AG04450 (cell line): ENCODE results near the gene ARL14EPL. TPM values are rescaled to one million over a fixed set of nuclear protein-coding genes. Genes with fewer than 3 reads are reported as not detected.

Experiments
- CTCF ChIA-PET: fragments of 300-600, 350-600 bp; formaldehyde crosslinking; extraction: SDS; loops from one replicate; lab custom pipeline; 2022; ENCODE audit warnings: antibody characterized with exemption, inconsistent platforms; lab: Charles Lee
- POLR2A ChIA-PET: fragments of 350-600 bp; formaldehyde crosslinking; extraction: SDS; loops from one replicate; lab custom pipeline; 2021; ENCODE audit warnings: antibody characterized with exemption, inconsistent platforms; lab: Yijun Ruan, JAX
- DNase-seq: peaks from one replicate; pipeline ENCODE4 v3.0.0-alpha.2; 2011; ENCODE audit warnings: low read depth, low spot score
- H3K27ac ChIP-seq: one replicate; pipeline ENCODE4 v1.5.1; 2012; ENCODE audit warnings: low read depth, low read length, control low read depth
- H3K27me3 ChIP-seq: one replicate; pipeline ENCODE4 v1.6.0; 2012; ENCODE audit warnings: low read length; ENCODE audit not compliant: control insufficient read depth, insufficient read depth
- H3K4me3 ChIP-seq: 2 replicates; pipeline ENCODE4 v1.5.1; 2011; ENCODE audit warnings: mild to moderate bottlenecking, low read depth, low read length, control low read depth
- H3K9me3 ChIP-seq: 2 replicates; pipeline ENCODE4 v1.5.1; 2012; ENCODE audit warnings: low read length; ENCODE audit not compliant: control insufficient read depth, insufficient read depth
- CTCF ChIP-seq: IDR thresholded peaks from 2 replicates; pipeline ENCODE4 v1.5.1; 2011; ENCODE audit warnings: low read depth, low read length, control low read depth, inconsistent platforms
- polyA plus RNA-seq: library from polyadenylated mRNA; depleted of rRNA; stranded (reverse); fragments of >200 nt; gene quantifications from 2 replicates; pipeline ENCODE4 v1.2.3, GENCODE V29; 2011

The ARL14EPL gene
- polyA plus RNA-seq, 1 experiment = 0.05 TPM

DNA sequence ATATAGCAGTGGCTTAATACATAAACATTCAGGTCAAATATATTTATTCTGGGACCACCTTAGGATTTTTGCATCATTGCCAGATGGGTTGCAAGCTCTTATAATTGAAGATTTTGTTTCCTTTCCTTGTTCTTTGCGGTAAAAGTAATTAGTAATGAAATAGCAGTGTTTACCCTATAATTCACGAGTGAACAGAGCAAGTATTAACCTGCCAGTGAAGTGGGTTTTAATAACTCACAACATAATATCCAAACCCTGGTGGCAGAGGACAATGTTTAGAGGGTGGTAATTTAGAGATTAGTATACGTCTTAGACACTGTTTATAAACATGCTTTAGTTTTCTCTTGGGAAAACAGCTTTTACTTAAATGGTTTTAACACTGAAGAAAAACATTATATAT is 11.8 kb downstream of the ARL14EPL start:
- DNase-seq = no peak
- Histone ChIP-seq H3K27me3 (no peaks in the 10 kb centered on the region), H3K4me3 (no peak overlapping the region), H3K9me3 (no peaks in the 10 kb centered on the region), H3K27ac (no peak overlapping the region)
- no peak for TF ChIP-seq CTCF
- ChIA-PET CTCF (interaction anchor here (1.6 kb wide), 1 partner anchor 24 kb away, joined by 6 read pairs; no protein-coding TSS in a partner anchor), POLR2A (no interaction called here)

DNA sequence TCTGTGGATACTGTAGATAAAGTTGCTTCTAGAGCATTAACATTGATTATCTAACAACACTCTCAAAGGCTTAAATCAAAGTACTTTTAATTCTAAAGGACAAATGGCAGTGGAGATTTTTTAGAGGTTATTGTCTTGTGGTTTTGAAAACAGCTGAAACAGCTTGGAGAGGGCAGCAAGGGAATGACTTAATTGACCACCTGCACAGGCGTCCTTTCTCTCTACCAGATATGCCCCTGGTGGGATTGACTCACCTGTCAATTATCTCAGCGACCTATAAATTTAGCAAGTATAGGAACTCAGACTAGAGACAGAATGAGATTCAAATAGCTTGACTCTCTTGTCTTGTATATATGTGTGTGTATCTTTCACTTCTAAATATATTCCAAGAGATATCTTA is 13.5 kb downstream of the ARL14EPL start:
- Histone ChIP-seq H3K27ac (no peak overlapping the region), H3K4me3 (no peak overlapping the region), H3K27me3 (no peaks in the 10 kb centered on the region), H3K9me3 (no peaks in the 10 kb centered on the region)
- no peak for DNase-seq
- POLR2A ChIA-PET = no interaction called here
- CTCF ChIA-PET = no interaction called here
- TF ChIP-seq CTCF = no peak

DNA sequence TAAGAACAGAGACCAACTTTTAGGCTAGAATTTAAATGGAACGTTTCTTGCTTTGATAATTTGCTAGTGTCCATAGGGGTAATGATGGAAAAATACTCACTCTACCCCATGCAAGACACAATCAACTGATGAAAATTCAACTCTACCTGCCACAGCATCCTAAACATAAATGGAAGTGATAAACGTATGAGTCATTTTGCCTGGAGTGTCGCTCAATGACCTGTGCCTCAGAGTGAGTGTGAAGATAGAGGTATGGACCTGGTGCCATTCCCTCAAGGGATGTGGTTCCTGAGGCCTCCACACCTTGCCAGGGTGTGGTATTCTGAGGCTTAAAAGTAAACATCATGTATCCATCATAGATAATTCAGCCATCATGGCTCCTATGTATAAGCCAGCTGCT is 14.0 kb downstream of the ARL14EPL start:
- ChIA-PET CTCF (no interaction called here), POLR2A (no interaction called here)
- Histone ChIP-seq H3K27me3 (no peaks in the 10 kb centered on the region), H3K4me3 (no peak overlapping the region), H3K9me3 (no peaks in the 10 kb centered on the region), H3K27ac (no peak overlapping the region)
- no peak for DNase-seq
- no peak for TF ChIP-seq CTCF

DNA sequence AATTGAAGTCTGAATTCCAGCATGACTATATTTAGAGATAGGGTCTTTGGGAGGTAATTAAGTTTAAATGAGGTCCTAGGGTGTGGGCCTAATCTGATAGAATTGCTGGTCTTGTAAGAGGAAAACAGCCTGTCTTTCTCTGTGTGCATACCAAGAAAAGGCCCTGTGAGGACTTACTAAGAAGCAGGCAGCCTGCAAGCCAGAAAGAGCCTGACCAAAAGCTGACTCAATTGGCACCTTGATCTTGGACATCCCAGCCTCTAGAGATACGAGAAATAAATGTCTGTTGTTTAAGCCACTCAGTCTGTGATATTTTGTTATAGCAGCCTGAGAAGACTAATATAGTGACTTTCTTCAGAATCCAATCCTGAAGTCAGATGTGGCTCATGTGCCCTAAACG is 14.6 kb downstream of the ARL14EPL start:
- ChIA-PET POLR2A (no interaction called here), CTCF (no interaction called here)
- Histone ChIP-seq H3K27me3 (no peaks in the 10 kb centered on the region), H3K27ac (no peak overlapping the region), H3K9me3 (no peaks in the 10 kb centered on the region), H3K4me3 (no peak overlapping the region)
- TF ChIP-seq CTCF = no peak
- no peak for DNase-seq

DNA sequence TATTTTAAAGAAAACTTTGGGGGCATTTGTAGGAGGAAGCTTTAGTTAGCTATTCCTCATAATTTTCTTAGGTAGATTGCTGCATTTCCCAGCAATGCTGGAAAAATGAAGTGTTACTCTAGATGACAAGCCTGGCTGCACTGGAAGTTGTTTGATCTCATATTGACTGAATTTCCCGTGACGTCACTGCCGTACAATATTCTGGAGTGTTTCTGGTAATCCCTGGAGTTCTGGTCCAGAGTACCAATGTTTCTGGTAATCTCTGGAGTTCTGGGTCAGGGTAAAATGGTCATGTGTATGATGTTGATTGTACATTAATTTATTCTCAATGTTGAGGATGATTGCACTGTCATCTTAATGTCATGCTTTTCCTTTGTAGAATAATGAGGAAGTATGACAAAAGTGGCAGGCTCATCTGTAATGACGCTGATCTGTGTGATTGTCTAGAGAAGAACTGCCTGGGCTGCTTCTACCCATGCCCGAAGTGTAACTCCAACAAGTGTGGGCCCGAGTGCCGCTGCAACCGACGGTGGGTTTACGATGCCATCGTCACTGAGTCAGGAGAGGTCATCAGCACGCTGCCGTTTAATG is 26.2 kb downstream of the ARL14EPL start:
- DNase-seq = no peak
- TF ChIP-seq CTCF = no peak
- Histone ChIP-seq H3K27ac (no peak overlapping the region), H3K27me3 (peaks cover 2% of the 10 kb centered on the region), H3K4me3 (no peak overlapping the region), H3K9me3 (no peaks in the 10 kb centered on the region)
- POLR2A ChIA-PET = no interaction called here
- CTCF ChIA-PET = interaction anchor here (1.0 to 1.6 kb wide), 2 partner anchors 9 to 424 kb away, joined by 4 to 6 read pairs; no protein-coding TSS in a partner anchor
